Kidney epithelial cell (primary cell): Measurements from ENCODE around the gene CES5A. TPM values are rescaled to one million over a fixed set of nuclear protein-coding genes. Genes with fewer than 3 reads are reported as not detected.
"Not testable (repeated sequence)": the region's sequence is repeated elsewhere in the genome, so short reads cannot be mapped to it uniquely, and the experiment has no call there.

Source experiments
- DNase-seq: peaks from one replicate; pipeline ENCODE4 v3.0.0-alpha.2; 2010; ENCODE audit warnings: low read depth
- H3K27me3 ChIP-seq: 2 replicates; pipeline ENCODE4 v1.6.0; 2011; ENCODE audit warnings: low read length; ENCODE audit not compliant: control insufficient read depth, insufficient read depth
- H3K36me3 ChIP-seq: 2 replicates; pipeline ENCODE4 v1.5.1; 2011; ENCODE audit warnings: low read length; ENCODE audit not compliant: control insufficient read depth, insufficient read depth
- H3K4me3 ChIP-seq: 2 replicates; pipeline ENCODE4 v1.5.1; 2011; ENCODE audit warnings: low read depth, mild to moderate bottlenecking, control low read depth, low read length
- CTCF ChIP-seq: IDR thresholded peaks from 2 replicates; pipeline ENCODE4 v1.5.1; 2011; ENCODE audit warnings: mild to moderate bottlenecking, moderate library complexity, low read length, control low read depth, inconsistent platforms; ENCODE audit not compliant: insufficient read depth, poor library complexity, severe bottlenecking
- total RNA-seq: library from RNA; depleted of rRNA; stranded (reverse); fragments of >200 nt; gene quantifications from 2 replicates; pipeline ENCODE4 v1.2.3, GENCODE V29; 2015

CES5A gene
- total RNA-seq, 1 donor from 2014 or later, result not detected

GRCh38 chr16:55832773-55833691 is 42.1 kb downstream of the CES5A start, which contains the start of gene CES1:
Gene CES1, minus strand, starts transcription at chr16:55833096. Its CDS starts 41 bp downstream, at chr16:55833055.
- H3K36me3 ChIP-seq, result no peaks in the 10 kb centered on the region
- no peak for TF ChIP-seq CTCF
- no peak for DNase-seq
- H3K4me3 ChIP-seq, result no peak within 1 kb of the TSS
- no peaks in the 10 kb centered on the region for H3K27me3 ChIP-seq

- DNase-seq, result no peak
- Histone ChIP-seq H3K4me3 (no peak overlapping the region), H3K27me3 (no peaks in the 10 kb centered on the region), H3K36me3 (no peaks in the 10 kb centered on the region)
- TF ChIP-seq CTCF, result no peak
Measured at GRCh38 chr16:55832425-55832772, 42.8 kb downstream of the CES5A start.

GRCh38 chr16:55830658-55831294 is 44.4 kb downstream of the CES5A start:
- Histone ChIP-seq H3K36me3 (no peaks in the 10 kb centered on the region), H3K27me3 (no peaks in the 10 kb centered on the region), H3K4me3 (no peak overlapping the region)
- TF ChIP-seq CTCF, result no peak
- DNase-seq, result no peak

- not testable (repeated sequence) for H3K36me3 ChIP-seq, H3K27me3 ChIP-seq, DNase-seq, H3K4me3 ChIP-seq
Measured at GRCh38 chr16:55829232-55829631, 45.9 kb downstream of the CES5A start.

- DNase-seq, result no peak
- Histone ChIP-seq H3K4me3 (no peak overlapping the region), H3K27me3 (no peaks in the 10 kb centered on the region), H3K36me3 (no peaks in the 10 kb centered on the region)
- TF ChIP-seq CTCF, result no peak
Measured at GRCh38 chr16:55828680-55829079, 46.5 kb downstream of the CES5A start.

- H3K36me3 ChIP-seq, result no peaks in the 10 kb centered on the region
- no peak for DNase-seq
Measured at GRCh38 chr16:55825115-55825728, 50.0 kb downstream of the CES5A start.

More at GRCh38 chr16:55825115-55825728, 50.0 kb downstream of the CES5A start:
- Histone ChIP-seq H3K27me3 (no peaks in the 10 kb centered on the region), H3K4me3 (no peak overlapping the region)
- TF ChIP-seq CTCF, result no peak
